Renal cortex interstitium (tissue), 11 donors: ENCODE results near the gene SNX27. TPM values are rescaled to one million over a fixed set of nuclear protein-coding genes. Genes with fewer than 3 reads are reported as not detected.
"Not testable (repeated sequence)": the region's sequence is repeated elsewhere in the genome, so short reads cannot be mapped to it uniquely, and the experiment has no call there.

Experiments
- DNase-seq, 11 donors: peaks; one replicate each; pipeline ENCODE4 v3.0.0-alpha.2; 2013; ENCODE audit warnings: low read depth in 9 of 11, low spot score in 4 of 11; ENCODE audit errors: extremely low read depth in 1 of 11
- polyA plus RNA-seq, 3 donors: library from polyadenylated mRNA; unstranded; fragments of 120-200 nt; gene quantifications; one replicate each; pipeline ENCODE4 v1.2.1, GENCODE V29; 2013; ENCODE audit not compliant: insufficient read length in 3 of 3

SNX27 gene
- polyA plus RNA-seq, 3 donors, result 21.5 to 24.7 (median 23.4) TPM

DNA sequence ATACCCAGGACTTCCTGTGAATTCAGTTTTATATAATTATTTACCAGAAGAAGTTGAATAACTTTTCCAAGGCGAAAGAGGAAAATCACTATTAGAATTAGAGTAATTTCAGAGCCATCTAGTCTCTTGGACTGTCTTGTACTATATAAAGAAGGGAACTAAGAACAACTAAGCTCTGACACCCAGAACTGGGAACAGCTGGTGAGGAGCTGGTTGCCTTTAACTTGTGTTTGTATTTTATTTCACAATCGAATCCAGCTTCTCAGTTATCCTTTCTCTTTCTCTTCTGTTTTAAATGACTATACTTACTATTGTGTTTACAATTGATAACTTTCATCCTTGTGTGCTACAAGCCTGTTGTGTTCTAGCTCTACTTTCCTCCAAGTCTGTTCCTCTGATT, 8.4 kb downstream of the SNX27 start:
- no peak for DNase-seq

DNA sequence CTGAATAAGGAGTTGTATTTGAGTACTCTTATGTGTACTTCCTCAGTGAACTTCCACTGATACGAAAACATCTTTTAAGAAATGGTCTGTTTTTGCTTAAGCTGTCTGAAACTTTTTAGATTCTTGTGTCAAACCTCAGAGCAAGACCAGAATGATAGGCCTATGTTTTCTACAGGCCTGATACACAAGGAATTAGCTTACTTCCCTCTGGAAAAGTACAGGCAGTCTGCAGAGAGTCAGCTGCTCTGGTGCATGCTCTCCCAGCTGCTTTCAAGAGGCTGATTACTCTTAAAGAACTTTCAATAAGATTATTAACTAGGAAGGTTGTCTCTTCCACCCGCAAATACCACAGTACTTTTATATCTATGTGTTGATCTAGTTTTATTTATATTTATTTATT, 9.5 kb downstream of the SNX27 start:
- no peak for DNase-seq

DNA sequence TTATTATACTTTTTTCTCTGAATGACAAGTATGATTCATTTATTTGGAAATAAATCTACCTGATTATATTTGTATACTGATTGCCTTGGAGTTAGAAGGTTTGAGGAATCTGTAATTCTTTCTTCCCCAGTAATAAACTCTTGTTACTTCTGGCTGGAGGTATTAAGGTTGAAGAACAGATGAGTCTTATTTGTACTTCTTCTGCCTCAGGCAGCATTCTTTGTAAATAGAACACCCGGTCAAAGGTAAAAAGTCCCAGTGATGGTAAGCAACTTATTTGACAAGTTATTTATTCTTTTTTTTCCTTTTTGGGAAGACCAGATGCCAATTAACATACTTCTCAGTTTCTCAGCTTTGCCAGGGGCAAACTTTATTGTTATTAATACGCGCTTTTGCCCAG, 12.9 kb downstream of the SNX27 start:
- no peak for DNase-seq

DNA sequence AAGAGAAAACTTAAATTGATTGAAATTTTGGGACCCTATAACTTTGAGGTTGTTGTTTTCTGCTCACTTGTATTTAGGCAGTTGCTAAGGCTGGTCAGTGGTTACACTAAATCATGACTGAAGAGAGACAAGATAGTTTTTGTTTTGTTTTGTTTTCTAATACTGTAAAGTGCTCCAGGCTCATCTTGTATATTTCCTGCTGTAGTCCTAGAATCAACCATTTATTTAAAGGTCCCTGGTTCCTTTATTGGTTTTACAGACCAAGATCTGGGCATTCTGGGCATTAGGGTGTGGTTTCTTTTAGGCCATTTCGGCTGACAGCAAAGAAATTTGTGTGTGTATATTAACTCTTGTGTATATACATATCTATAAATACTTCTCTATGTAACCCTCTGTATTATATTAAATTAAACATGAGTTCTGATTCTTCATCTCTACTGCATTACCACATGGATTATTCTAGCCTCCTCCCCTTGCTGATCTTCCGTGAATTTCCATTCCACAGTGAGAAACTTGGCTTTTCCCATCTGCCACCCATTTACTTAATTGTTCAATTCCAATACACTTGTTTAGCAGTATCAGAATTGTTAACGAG, 15.0 kb downstream of the SNX27 start:
- DNase-seq, result no peak

DNA sequence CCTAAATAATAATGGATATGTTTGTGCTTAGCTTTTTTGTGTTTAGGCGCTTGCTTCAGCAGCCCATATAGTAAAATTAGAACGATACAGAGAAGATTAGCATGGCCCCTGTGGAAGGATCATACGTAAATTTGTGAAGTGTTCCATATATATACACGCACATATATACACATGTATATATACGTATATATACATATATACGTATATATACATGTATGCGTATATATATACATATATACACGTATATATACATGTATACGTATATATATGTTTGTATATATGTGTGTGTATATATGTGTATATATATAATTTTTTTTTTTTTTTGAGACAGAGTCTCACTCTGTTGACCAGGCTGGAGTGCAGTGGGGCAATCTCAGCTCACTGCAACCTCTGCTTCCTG, 17.4 kb downstream of the SNX27 start:
- no peak for DNase-seq

DNA sequence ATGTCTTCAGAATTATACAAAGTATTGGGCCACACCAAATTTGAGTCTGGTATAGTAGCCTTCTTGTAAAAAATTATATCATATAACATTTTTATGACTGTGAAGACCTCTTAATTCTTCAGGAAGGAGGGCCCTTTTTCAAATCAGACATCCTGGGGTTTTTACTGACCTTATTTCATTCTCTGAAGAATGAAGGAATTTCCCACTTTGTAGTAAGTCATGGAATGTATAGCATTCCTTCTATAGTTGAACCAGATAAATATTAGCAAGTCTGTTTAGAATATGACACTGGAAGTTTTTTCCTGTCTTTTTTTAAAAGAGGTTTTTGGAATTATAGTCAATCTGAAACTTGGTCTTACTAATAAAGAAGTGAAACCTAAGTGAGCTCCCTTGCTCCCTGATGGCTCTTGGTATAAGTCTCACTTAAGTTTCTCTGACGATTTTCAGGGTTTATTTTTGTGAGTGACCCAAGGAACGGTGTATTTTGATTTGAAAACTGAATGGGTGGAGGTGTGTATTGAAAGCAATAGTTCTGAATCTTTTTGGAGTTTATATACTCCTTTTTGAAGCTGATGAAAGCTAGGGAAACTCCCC, 23.7 kb downstream of the SNX27 start:
- no peak for DNase-seq

DNA sequence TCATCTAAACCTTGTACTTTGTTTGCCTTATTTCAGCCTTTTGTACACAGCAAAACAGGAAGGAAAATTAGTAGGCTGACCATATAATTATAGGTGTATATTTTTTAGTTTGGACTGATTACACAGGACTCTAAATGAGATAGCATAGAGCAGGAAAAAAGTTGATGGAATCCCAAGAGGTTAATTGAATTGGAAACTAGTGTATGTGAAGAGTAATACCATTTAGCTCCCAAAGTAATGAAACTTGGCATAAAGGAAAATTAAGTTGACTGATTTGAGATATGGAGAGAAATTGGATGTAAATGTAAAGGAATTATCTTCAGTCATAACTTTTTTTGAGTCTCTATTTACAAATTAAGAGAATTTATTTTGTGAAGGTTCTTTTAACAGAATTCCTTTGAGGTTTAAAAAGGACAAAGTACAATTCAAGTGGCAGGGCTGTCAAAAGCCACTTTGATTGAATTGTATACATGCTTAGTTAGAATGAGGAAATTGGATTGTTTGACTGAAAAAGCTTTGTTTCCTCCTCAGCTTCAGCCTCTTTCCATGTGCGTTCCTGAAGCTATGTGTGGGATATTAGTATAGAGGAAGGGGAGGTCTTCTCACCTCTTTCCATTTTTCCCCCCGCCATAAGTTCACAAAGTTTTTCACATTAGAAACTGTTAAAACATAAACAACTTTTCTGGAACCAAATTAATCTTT, 26.4 kb downstream of the SNX27 start:
- no peak for DNase-seq

DNA sequence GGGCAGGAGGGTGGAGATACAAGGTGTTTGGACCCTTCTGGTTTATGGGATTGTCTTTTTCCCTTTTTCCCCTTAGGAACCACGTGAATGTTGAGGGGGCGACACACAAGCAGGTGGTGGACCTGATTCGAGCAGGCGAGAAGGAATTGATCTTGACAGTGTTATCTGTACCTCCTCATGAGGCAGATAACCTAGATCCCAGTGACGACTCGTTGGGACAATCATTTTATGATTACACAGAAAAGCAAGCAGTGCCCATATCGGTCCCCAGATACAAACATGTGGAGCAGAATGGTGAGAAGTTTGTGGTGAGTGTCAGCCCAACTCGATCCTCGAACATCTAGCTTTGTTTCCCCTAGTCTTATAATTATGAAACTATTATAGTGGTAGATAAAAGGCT, 27.0 kb downstream of the SNX27 start:
- no peak for DNase-seq

DNA sequence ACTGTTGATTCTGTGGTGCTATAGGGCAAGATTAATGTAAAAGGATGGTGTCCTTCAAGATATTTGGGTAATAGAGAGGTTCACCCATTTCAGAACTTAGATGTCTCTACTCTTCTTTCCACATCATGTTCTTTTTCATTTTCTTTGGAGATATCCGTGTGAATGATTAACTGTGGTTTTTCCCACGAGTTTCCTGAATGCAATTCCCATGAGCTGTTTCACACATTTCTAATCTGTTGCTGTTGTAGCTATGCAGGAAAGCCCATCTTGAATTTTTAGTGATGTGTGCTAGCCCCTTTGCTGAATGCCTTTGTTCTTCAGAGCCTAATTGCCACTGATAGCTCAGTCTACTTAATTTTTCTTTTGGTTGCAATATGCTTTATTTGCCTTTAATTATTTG, 27.6 kb downstream of the SNX27 start:
- no peak for DNase-seq

DNA sequence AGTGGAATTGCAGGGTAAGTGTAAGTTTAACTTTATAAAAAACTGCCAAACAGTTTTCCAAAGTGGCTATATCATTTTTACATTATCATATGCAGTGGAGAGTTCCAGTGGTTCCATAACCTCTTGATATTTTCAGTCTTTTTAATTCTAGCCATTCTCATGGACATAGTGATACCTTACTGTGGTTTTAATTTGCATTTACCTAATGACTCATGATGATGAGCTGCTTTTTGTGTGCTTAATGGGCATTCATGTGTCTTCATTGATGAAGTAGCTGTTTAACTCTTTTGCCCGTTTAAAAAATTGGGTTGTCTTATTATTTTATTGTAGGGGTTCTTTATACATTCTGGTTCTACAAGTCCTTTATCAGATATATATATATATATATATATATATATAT, 29.4 kb downstream of the SNX27 start:
- DNase-seq, result no peak

DNA sequence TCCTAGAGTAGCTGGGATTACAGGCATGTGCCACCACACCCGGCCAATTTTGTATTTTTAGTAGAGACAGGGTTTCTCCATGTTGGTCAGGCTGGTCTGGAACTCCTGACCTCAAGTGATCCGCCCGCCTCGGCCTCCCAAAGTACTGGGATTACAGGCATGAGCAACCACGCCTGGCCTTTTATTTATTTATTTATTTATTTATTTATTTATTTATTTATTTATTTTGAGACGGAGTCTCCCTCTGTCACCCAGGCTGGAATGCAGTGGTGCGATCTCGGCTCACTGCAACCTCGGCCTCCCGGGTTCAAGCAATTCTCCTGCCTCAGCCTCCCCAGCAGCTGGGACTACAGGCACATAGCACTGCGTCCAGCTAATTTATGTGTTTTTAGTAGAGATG, 31.2 kb downstream of the SNX27 start:
- DNase-seq, result not testable (repeated sequence)

DNA sequence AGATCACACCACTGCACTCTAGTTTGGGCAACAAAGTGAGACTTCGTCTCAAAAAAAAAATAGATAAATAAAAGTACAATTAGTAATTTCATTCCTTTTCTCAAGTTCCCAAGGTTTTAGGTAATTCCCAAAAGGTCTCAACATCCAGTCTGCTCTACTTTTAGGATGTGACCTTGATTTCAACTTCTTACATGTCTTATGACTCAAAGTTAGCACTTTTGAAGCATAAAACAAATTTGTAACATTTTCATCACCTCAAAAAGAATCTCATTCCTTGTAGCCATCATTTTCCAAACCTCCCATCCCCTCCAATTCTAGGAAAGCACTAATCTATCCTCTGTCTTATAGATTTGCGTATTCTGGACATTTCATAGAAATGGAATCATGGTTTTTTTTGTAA, 32.2 kb downstream of the SNX27 start:
- no peak for DNase-seq

DNA sequence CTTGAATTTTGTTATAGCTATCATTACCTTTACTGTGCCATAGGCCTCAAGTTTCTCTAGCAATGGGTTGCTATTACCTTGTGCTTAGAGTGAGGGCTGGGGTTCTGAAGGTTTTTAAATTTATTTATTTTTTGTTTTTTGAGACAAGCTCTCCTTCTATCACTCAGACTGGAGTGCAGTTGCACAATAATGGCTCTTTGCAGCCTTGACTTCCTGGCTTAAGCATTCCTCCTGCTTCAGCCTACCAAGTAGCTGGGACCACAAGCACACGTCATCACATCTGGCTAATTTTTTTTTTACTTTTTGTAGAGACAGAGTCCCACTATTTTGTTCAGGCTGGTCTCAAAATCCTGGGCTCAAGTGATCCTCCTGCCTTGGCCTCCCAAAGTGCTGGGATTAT, 41.5 kb downstream of the SNX27 start:
- no peak for DNase-seq

DNA sequence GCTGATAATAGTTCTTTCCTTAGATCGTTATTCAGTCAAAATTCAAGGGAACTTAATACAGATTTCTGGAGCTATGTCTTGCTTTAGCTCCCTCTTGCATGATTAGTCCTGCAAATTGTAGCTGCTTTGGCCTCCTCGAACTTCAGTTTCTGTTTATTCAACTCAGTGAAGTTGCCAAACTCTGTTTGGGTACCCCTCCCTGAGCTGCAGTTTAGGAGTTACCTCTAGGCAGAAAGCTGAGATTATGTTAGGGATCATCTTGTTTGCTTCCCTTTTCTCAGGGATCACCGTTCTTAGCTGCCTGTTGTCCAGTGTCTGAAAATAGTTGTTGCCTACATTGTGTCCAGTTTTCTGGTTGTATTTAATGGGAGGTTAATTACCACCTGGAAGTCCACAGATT, 43.5 kb downstream of the SNX27 start:
- no peak for DNase-seq

DNA sequence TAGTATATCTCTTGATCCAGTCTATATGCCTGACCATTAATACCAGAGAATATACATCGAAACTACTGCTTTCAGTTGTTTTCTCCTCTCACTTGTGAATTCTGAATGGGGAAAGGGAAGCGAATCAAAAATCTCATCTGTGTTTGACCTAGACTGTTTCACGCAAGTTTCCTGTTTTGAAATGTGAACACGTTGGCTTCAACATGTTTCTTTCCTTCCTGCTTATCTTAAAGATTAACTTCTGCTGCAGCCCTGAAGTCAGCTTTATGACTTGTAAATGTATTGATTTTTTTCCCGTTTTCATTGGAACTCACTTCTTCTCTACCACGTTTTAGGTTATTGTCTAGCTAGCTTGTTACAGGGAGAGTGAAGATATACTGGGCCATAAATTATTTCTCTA, 49.9 kb downstream of the SNX27 start:
- DNase-seq, result no peak

DNA sequence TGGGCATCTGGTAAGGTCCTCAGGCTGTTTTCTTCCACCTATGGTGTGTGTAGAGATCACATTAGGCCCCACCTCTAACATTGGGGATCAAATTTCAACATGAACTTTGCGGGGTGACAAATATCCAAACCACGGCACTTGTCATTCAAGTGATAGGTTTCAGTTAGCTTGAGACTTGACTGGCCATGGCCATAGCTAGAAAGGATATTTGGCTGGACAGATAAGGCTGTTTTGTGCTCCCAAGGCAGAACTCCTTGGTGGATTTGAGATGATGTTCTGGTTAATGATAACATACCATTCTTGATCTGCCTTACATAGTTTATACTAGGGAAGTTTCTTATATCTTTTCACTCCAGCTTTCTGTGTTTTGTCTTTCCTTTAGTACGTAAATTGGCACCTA, 56.2 kb downstream of the SNX27 start:
- DNase-seq, result no peak

DNA sequence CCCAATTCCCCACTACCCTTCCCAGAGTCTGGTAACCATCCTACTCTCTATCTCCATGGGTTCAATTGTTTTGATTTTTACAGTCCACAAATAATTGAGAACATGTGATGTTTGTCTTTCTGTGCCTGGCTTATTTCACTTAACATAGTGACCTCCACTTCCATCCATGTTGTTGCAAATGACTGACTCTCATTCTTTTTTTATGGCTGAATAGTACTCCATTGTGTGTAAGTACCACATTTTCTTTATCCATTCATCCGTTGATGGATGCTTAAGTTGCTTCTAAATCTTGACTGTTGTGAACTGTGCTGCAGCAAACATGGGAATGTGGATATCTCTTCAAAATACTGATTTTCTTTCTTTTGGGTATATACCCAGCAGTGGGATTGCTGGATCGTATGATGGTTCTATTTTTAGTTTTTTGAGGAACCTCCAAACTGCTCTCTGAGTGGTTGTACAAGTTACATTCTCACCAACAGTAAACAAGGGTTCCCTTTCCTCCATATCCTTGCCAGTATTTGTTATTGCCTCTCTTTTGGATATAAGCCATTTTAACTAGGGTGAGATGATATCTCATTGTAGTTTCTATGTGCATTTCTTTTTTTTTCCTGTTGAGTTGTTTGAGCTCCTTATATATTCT, 58.3 kb downstream of the SNX27 start:
- not testable (repeated sequence) for DNase-seq

DNA sequence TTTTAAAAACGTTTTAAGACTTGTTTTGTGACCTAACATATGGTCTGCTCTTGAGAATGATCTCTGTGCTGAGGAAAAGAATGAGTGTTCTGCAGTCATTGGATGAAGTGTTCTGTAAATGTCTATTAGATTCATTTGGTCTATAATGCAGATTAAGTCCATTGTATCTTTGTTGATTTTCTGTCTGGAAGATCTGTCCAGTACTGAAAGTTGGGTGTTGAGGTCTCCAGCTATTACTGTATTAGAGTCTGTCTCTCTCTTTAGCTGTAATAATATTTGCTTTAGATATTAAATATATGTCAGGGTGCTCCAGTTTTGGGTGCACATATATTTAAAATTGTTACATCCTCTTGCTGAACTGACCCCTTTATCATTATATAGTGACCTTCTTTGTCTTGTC, 61.6 kb downstream of the SNX27 start:
- DNase-seq, result no peak

DNA sequence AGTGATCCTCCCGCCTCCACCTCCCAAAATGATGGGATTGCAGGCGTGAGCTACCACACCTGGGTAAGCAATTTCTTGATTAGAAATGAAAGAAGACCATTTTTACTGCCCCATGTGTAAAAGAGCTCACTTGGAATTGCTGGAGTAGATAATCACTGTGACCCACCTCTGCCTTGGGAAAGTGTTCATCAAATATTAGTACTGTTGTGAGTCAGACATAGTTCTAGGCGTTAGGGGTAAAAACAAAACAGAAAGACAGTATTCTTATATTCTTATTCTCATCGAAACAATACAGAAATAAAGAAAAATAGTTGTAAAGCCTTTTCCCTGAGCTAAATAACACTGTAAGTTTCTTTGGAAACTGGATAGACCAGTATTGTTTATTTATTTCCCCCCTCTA, 68.5 kb downstream of the SNX27 start:
- DNase-seq, result no peak

DNA sequence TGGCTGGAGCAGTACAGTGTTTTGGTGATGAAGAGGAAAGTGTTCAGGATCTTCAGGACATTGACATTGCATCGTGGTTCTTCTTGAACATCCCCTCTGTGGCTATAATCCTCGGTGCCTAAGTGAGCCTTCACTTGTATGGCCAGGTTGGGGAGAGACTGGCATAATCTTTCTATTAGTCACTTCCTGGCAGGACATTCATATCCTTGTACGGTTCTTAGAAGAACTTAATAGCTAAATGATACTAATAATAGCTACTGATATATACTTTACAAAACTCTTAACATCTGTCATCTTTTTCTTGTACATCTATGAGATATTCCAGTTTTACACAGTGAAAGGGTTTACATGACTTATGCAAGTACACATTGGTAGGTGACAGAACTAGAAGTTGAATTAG, 69.0 kb downstream of the SNX27 start:
- no peak for DNase-seq
